ENCODE measurements around the gene CARD6. TPM values are rescaled to one million over a fixed set of nuclear protein-coding genes. Genes with fewer than 3 reads are reported as not detected.
"Not testable (repeated sequence)": the region's sequence is repeated elsewhere in the genome, so short reads cannot be mapped to it uniquely, and the experiment has no call there.

The CARD6 gene
- total and polyA plus RNA-seq, 2 experiments from 2014 or later: 1.4 to 5.5 TPM

DNA sequence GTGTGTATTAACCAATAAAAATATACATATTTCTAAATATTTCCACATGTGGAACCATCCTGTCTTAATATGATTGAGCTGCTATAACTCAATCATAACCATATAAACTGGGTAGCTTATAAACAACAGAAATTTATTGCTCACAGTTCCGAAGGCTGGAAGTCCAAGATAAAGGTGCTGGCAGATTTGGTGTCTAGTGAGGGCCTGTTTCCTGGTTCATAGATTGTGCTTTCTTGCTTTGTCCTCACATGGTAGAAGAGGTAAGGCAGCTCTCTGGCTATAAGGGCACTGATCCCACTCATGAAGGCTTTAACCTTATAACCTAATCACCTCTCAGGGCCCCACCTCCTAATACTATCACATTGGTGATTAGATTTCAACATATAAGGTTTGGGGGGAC, 29.0 kb upstream of the CARD6 start:
- TF ChIP-seq EZH2phosphoT487 (IDR thresholded peaks at IDR 0.05; ENCODE audit: low read depth, severe bottlenecking, unreplicated experiment) (no peak), CTCF (IDR thresholded peaks at IDR 0.05; ENCODE audit: poor library complexity) (no peak), EZH2 (IDR thresholded peaks at IDR 0.05; ENCODE audit: borderline replicate concordance) (no peak)
- Histone ChIP-seq H3K9me3 (ENCODE audit: low read depth) (no peaks in the 10 kb centered on the region), H3K9me2 (replicated peaks; ENCODE audit: insufficient read depth) (no peaks in the 10 kb centered on the region), H3K79me2 (no peaks in the 10 kb centered on the region), H3K4me3 (no peak overlapping the region), H3K4me2 (no peak overlapping the region), H3K4me1 (ENCODE audit: insufficient read depth) (no peaks in the 10 kb centered on the region), H3K27me3 (no peaks in the 10 kb centered on the region), H2AFZ (no peak overlapping the region), H4K20me1 (ENCODE audit: insufficient read depth, poor library complexity, severe bottlenecking) (no peaks in the 10 kb centered on the region), H3K27ac (no peak overlapping the region), H3K36me3 (replicated peaks; ENCODE audit: insufficient read depth, low read depth) (no peaks in the 10 kb centered on the region)
- 83% methylated on average over 1 of the region's 1 CpG for WGBS (ENCODE audit: low lambda C conversion rate, missing lambda C conversion rate)
- no peak for DNase-seq (ENCODE audit: low spot score)

- 86% methylated on average over 2 of the region's 2 CpGs for WGBS (ENCODE audit: low lambda C conversion rate, missing lambda C conversion rate)
- Histone ChIP-seq H3K4me1 (ENCODE audit: insufficient read depth) (no peaks in the 10 kb centered on the region), H3K79me2 (no peaks in the 10 kb centered on the region), H3K9me2 (replicated peaks; ENCODE audit: insufficient read depth) (no peaks in the 10 kb centered on the region), H3K4me2 (no peak overlapping the region), H3K27me3 (no peaks in the 10 kb centered on the region), H3K9me3 (ENCODE audit: low read depth) (no peaks in the 10 kb centered on the region), H2AFZ (no peak overlapping the region), H3K36me3 (replicated peaks; ENCODE audit: insufficient read depth, low read depth) (no peaks in the 10 kb centered on the region), H4K20me1 (ENCODE audit: insufficient read depth, poor library complexity, severe bottlenecking) (no peaks in the 10 kb centered on the region), H3K4me3 (no peak overlapping the region), H3K27ac (no peak overlapping the region)
- TF ChIP-seq EZH2 (IDR thresholded peaks at IDR 0.05; ENCODE audit: borderline replicate concordance): no peak
- no peak for TF ChIP-seq CTCF (IDR thresholded peaks at IDR 0.05; ENCODE audit: poor library complexity)
- no peak for TF ChIP-seq EZH2phosphoT487 (IDR thresholded peaks at IDR 0.05; ENCODE audit: low read depth, severe bottlenecking, unreplicated experiment)
- DNase-seq (ENCODE audit: low spot score): no peak
These were observed 27.4 kb upstream of the CARD6 start for GRCh38 chr5:40813698-40814281.

DNA sequence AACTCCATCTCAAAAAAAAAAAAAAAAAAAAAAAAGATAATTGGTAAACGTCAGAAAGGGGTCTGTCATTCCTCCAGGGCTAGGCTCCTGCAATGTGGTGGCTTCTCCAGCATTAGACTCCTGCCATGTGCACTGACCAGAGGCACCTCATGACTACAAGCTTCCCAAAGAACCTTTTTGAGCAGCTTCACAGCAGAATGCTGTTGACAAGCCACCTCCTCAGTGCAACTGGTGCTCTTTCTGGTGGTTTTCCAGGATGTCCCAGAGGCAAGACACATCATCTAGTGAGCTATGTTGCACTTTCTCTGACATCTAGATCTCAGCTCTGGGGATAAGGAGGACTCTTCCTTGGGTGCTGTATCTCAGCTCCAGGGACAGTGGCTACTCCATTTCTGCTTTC, 17.7 kb upstream of the CARD6 start:
- H4K20me1 ChIP-seq (ENCODE audit: insufficient read depth, poor library complexity, severe bottlenecking): no peaks in the 10 kb centered on the region
- H3K4me3 ChIP-seq: no peak overlapping the region
- DNase-seq (ENCODE audit: low spot score): no peak
- no peaks in the 10 kb centered on the region for H3K9me3 ChIP-seq (ENCODE audit: low read depth)
- TF ChIP-seq CTCF (IDR thresholded peaks at IDR 0.05; ENCODE audit: poor library complexity): no peak
- TF ChIP-seq EZH2 (IDR thresholded peaks at IDR 0.05; ENCODE audit: borderline replicate concordance): no peak
- no peak for TF ChIP-seq EZH2phosphoT487 (IDR thresholded peaks at IDR 0.05; ENCODE audit: low read depth, severe bottlenecking, unreplicated experiment)
- H3K27ac ChIP-seq: no peak overlapping the region
- H2AFZ ChIP-seq: no peak overlapping the region
- no peaks in the 10 kb centered on the region for H3K79me2 ChIP-seq
- 69% methylated on average over 1 of the region's 1 CpG for WGBS (ENCODE audit: low lambda C conversion rate, missing lambda C conversion rate)
- no peaks in the 10 kb centered on the region for H3K4me1 ChIP-seq (ENCODE audit: insufficient read depth)
- no peaks in the 10 kb centered on the region for H3K27me3 ChIP-seq
- no peaks in the 10 kb centered on the region for H3K9me2 ChIP-seq (replicated peaks; ENCODE audit: insufficient read depth)
- no peak overlapping the region for H3K4me2 ChIP-seq
- no peaks in the 10 kb centered on the region for H3K36me3 ChIP-seq (replicated peaks; ENCODE audit: insufficient read depth, low read depth)

DNA sequence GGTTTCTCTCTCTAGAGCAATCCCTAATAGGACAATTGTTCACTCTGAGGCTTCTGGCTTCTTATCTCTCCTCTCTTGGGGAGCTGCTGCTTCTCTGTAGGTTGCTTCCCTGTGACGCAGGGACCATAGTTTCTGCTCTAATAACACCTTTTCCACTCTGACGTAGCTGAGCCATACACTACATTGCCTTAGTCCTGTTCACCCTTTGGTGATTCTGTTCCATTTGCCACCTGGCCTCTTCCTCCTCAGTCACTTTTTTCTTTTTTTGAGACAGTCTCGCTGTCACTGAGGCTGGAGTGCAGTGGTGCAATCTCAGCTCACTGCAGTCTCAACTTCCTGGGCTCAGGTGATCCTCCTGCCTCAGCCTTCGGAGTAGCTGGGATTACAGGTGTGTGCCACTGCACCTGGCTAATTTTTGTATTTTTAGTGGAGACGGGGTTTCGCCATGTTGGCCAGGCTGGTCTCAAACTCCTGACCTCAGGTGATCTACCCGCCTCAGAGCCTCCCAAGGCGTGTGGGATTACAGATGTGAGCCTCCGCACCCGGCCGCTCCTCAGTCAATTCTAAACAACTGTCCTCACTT, 15.6 kb upstream of the CARD6 start:
- H3K4me2 ChIP-seq; H3K27me3 ChIP-seq; H3K27ac ChIP-seq; H3K9me2 ChIP-seq (replicated peaks; ENCODE audit: insufficient read depth); H3K9me3 ChIP-seq (ENCODE audit: low read depth); H3K36me3 ChIP-seq (replicated peaks; ENCODE audit: insufficient read depth, low read depth); H3K4me1 ChIP-seq (ENCODE audit: insufficient read depth); H3K79me2 ChIP-seq; H2AFZ ChIP-seq; DNase-seq (ENCODE audit: low spot score); H3K4me3 ChIP-seq; H4K20me1 ChIP-seq (ENCODE audit: insufficient read depth, poor library complexity, severe bottlenecking): not testable (repeated sequence)
- WGBS (ENCODE audit: low lambda C conversion rate, missing lambda C conversion rate): 91% methylated on average over 11 of the region's 11 CpGs

All from hepatocyte (in vitro differentiated cells).